Measurements from ENCODE around the gene B4GALT4. TPM values are rescaled to one million over a fixed set of nuclear protein-coding genes. Genes with fewer than 3 reads are reported as not detected.

The B4GALT4 gene
- total and polyA plus RNA-seq, 2 of the 8 experiments (the other 6 are each of a cell fraction or from before 2014, with no cell fraction given) = 14.6 to 44.7 TPM

GRCh38 chr3:119184111-119184510 lies 56.6 kb downstream of the B4GALT4 start:
- POLR2A ChIA-PET (ENCODE audit: partially characterized antibody) = no interaction called here
- Histone ChIP-seq H3K14ac (ENCODE audit: insufficient read length) (no peak overlapping the region), H2BK5ac (ENCODE audit: low read depth, low read length) (no peak overlapping the region), H3K18ac (ENCODE audit: extremely low read depth, low read length) (no peak overlapping the region), H3K23ac (ENCODE audit: insufficient read length) (no peak overlapping the region), H2AFZ (ENCODE audit: low read length) (no peak overlapping the region), H2AK5ac (ENCODE audit: low read depth, low read length) (no peak overlapping the region), H3K36me3 (ENCODE audit: control insufficient read depth in 2 of 4, insufficient read depth in 4 of 4, low read length in 3 of 4) (no peaks in the 10 kb centered on the region), H2BK20ac (ENCODE audit: low read length) (no peak overlapping the region), H2BK12ac (ENCODE audit: low read depth, low read length) (no peak overlapping the region), H3K79me1 (ENCODE audit: low read depth, low read length) (no peaks in the 10 kb centered on the region), H3K9ac (replicated peaks in 1 of 4; ENCODE audit: extremely low read depth in 1 of 4, low read depth in 3 of 4, low read length in 3 of 4) (no peak overlapping the region), H4K5ac (ENCODE audit: insufficient read length, low read depth, low read length) (no peak overlapping the region), H3K4me1 (replicated peaks in 1 of 4; ENCODE audit: control insufficient read depth in 3 of 4, insufficient read depth in 4 of 4, low read length in 3 of 4) (no peaks in the 10 kb centered on the region), H2BK120ac (replicated peaks; ENCODE audit: low read depth, low read length) (no peak overlapping the region), H3K23me2 (ENCODE audit: low read depth, low read length) (no peaks in the 10 kb centered on the region), H3K4me3 (ENCODE audit: extremely low read depth in 1 of 4, insufficient read depth in 2 of 4, low read depth in 3 of 4, low read length in 4 of 4) (no peak overlapping the region), H3K79me2 (ENCODE audit: control insufficient read depth in 1 of 2, insufficient read depth in 2 of 2, low read length in 2 of 2) (no peaks in the 10 kb centered on the region), H3K9me3 (ENCODE audit: insufficient read depth in 2 of 2, low read depth in 1 of 2, low read length in 1 of 2) (no peaks in the 10 kb centered on the region), H4K20me1 (replicated peaks in 1 of 2; ENCODE audit: control insufficient read depth in 1 of 2, insufficient read depth in 2 of 2, low read length in 2 of 2) (no peaks in the 10 kb centered on the region), H2BK15ac (ENCODE audit: low read length) (no peak overlapping the region), H4K91ac (replicated peaks; ENCODE audit: insufficient read length, low read length) (no peak overlapping the region), H3K4me2 (ENCODE audit: insufficient read depth in 1 of 2, low read depth in 2 of 2, low read length in 2 of 2) (no peak overlapping the region), H3K56ac (replicated peaks; ENCODE audit: insufficient read length, low read depth, low read length) (no peak overlapping the region), H4K8ac (ENCODE audit: extremely low read depth, insufficient read depth, low read length) (no peak overlapping the region; the same call in 1 of the 2 replicates), H3K27ac (ENCODE audit: low read depth, low read length) (no peak overlapping the region), H3K27me3 (replicated peaks in 1 of 4; ENCODE audit: control insufficient read depth in 3 of 4, extremely low read depth in 1 of 4, insufficient read depth in 3 of 4, low read length in 3 of 4) (peaks cover 0 to 3% (median under 1%) of the 10 kb centered on the region in 4 experiments; a peak in 3 of 7 replicates), H3K4ac (replicated peaks; ENCODE audit: insufficient read length, low read depth, low read length) (no peak overlapping the region)
- FAIRE-seq (no peak), DNase-seq (ENCODE audit: low read depth in 1 of 2, low spot score in 2 of 2) (no peak)
- CTCF ChIA-PET (ENCODE audit: partially characterized antibody) = no interaction called here
- TF ChIP-seq BACH1 (IDR thresholded peaks at IDR 0.05; ENCODE audit: low read length) = no peak
- no peak for TF ChIP-seq SP1 (IDR thresholded peaks at IDR 0.05; ENCODE audit: low read depth, low read length)
- TF ChIP-seq CHD2 (IDR thresholded peaks at IDR 0.05; ENCODE audit: low read length) = no peak
- no peak for TF ChIP-seq USF2 (IDR thresholded peaks at IDR 0.05; ENCODE audit: low read length)
- no peak for TF ChIP-seq SIX5 (IDR thresholded peaks at IDR 0.05; ENCODE audit: low read depth, low read length)
- no peak for TF ChIP-seq CREB1 (IDR thresholded peaks at IDR 0.05)
- no peak for TF ChIP-seq FOSL1 (IDR thresholded peaks at IDR 0.05; ENCODE audit: insufficient read depth, low read depth, low read length)
- no peak for TF ChIP-seq RAD21 (IDR thresholded peaks at IDR 0.05 in 1 of 2, conservative IDR thresholded peaks at IDR 0.05 in 1 of 2; ENCODE audit: low read depth in 2 of 2, low read length in 2 of 2)
- no peak for TF ChIP-seq TAF1 (IDR thresholded peaks at IDR 0.05; ENCODE audit: low read depth, low read length)
- TF ChIP-seq SRF (IDR thresholded peaks at IDR 0.05; ENCODE audit: low read depth, low read length) = no peak
- WGBS, 2 experiments (ENCODE audit: extremely low coverage in 1 of 2, insufficient coverage in 1 of 2, insufficient read length in 1 of 2, insufficient replicate concordance in 2 of 2, low coverage in 1 of 2, low lambda C conversion rate in 2 of 2, missing lambda C conversion rate in 1 of 2) = 97% methylated on average over 9 of the region's 9 CpGs; no CpG with 5 or more reads in 1 of the 2 experiments
